Activated CD4-positive, alpha-beta T cell treated with anti-CD3 and anti-CD28 coated beads for 36 hours (primary cell): ENCODE data around the gene GATA6. TPM values are rescaled to one million over a fixed set of nuclear protein-coding genes. Genes with fewer than 3 reads are reported as not detected.

Experiments used
- ATAC-seq: fragments of 200-7000 bp; cut with Tn5 transposase; one replicate; pipeline ENCODE4 v1.10.0; 2021; ENCODE audit warnings: mild to moderate bottlenecking, moderate library complexity
- CTCF ChIA-PET: fragments of 350-600 bp; sonication (Branson Sonifier 250); formaldehyde crosslinking; loops from one replicate; lab custom pipeline; 2021; ENCODE audit warnings: antibody characterized with exemption; lab: Charles Lee
- POLR2A ChIA-PET: fragments of 350-600 bp; sonication (Branson Sonifier 250); formaldehyde crosslinking; loops from one replicate; lab custom pipeline; 2021; ENCODE audit warnings: antibody characterized with exemption, inconsistent platforms; lab: Charles Lee
- DNase-seq: peaks from one replicate; pipeline ENCODE4 v3.0.0-alpha.2; 2020
- H3K27ac Mint-ChIP-seq: one replicate; pipeline ENCODE4 v1.8.0; 2021; ENCODE audit warnings: mixed read lengths
- H3K27me3 Mint-ChIP-seq: one replicate; pipeline ENCODE4 v1.8.0; 2021; ENCODE audit warnings: mixed read lengths
- H3K36me3 Mint-ChIP-seq: one replicate; pipeline ENCODE4 v1.8.0; 2021; ENCODE audit warnings: low read depth, mixed read lengths
- H3K4me1 Mint-ChIP-seq: one replicate; pipeline ENCODE4 v1.8.0; 2021; ENCODE audit warnings: mixed read lengths
- H3K4me3 Mint-ChIP-seq: one replicate; pipeline ENCODE4 v1.8.0; 2021; ENCODE audit warnings: mild to moderate bottlenecking, moderate library complexity, mixed read lengths
- H3K9me3 Mint-ChIP-seq: one replicate; pipeline ENCODE4 v1.8.0; 2021; ENCODE audit warnings: low read depth, mixed read lengths
- intact Hi-C, 2 experiments: fragments of 100-400 bp; cut with DNase I in 1 of 2; cut with micrococcal nuclease in 1 of 2; formaldehyde crosslinking; loops; one replicate each; pipeline versions ENCODE4 v1.14.2 to v1.15.1; 2022 to 2024; cut with DNase I, micrococcal nuclease
- total RNA-seq, 2 experiments: library from RNA; stranded (reverse); gene quantifications; one replicate each; pipeline ENCODE4 v1.2.3, GENCODE V29; 2021

GATA6 gene
- total RNA-seq, 2 experiments from 2014 or later = not detected

DNA sequence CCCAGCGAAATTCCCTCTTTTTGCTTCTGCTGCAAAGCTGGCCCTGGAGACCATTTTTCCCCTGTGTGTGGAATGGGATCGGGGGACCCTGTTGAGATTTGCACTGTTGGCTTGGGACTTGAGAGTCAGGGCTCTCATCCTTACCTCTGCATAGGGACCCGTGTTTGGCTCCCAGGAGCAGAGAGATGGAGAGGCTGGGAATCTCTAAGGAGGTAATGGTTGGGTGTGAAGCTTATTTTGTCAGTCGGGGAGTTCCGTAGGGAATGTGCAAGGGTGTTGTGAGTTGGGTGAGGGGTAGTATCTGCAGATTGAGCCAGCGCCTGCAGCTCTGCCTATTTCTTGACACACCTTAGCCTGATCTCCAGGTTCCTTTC is 4.5 kb downstream of the GATA6 start:
- ATAC-seq (no peak), DNase-seq (no peak)
- H3K27ac Mint-ChIP-seq = no peak overlapping the region
- H3K9me3 Mint-ChIP-seq = no peaks in the 10 kb centered on the region
- peaks cover 10% of the 10 kb centered on the region for H3K4me1 Mint-ChIP-seq
- intact Hi-C loops = loop anchor here in 1 of 2 experiments (10.0 kb wide), 1 partner anchor 171 kb away; no protein-coding TSS in a partner anchor
- H3K36me3 Mint-ChIP-seq = no peaks in the 10 kb centered on the region
- H3K27me3 Mint-ChIP-seq = peaks cover 53% of the 10 kb centered on the region
- ChIA-PET POLR2A (no interaction called here), CTCF (interaction anchor here (0.6 kb wide), 1 partner anchor 933 kb away, joined by 4 read pairs; no protein-coding TSS in a partner anchor)
- H3K4me3 Mint-ChIP-seq = no peak overlapping the region

GRCh38 chr18:22174341-22175145 is 5.2 kb downstream of the GATA6 start:
- CTCF ChIA-PET = no interaction called here
- Mint-ChIP-seq H3K9me3 (no peaks in the 10 kb centered on the region), H3K4me1 (peaks cover 8% of the 10 kb centered on the region)

DNA sequence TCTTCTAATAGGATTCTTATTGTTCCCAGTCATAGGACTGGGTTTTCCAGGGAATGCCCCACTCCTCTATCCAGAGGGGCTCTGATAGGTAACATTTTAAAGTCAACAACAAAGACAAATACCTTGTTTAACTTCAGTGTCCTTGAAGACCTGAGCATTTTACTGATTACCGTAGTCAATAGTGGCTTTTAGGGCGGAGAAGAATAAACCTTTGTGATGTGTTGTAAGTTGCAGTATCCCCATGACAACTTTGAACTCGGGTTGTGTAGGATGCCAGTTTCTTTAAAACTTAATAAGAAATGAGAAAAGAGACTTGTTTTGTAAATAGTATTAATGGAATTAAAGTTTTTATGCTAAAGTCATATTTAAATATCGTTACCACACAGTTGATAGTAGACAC is 6.0 kb downstream of the GATA6 start:
- Mint-ChIP-seq H3K9me3 (no peaks in the 10 kb centered on the region), H3K36me3 (no peaks in the 10 kb centered on the region), H3K27me3 (peaks cover 45% of the 10 kb centered on the region), H3K4me3 (no peak overlapping the region), H3K27ac (no peak overlapping the region), H3K4me1 (peaks cover 5% of the 10 kb centered on the region)
- no peak for ATAC-seq
- no peak for DNase-seq
- intact Hi-C loops = loop anchor here in 1 of 2 experiments (10.0 kb wide), 1 partner anchor 169 kb away; no protein-coding TSS in a partner anchor
- CTCF ChIA-PET = no interaction called here
- POLR2A ChIA-PET = no interaction called here

More at GRCh38 chr18:22174341-22175145, 5.2 kb downstream of the GATA6 start:
- DNase-seq = no peak
- no peaks in the 10 kb centered on the region for H3K36me3 Mint-ChIP-seq
- no peak overlapping the region for H3K4me3 Mint-ChIP-seq
- no peak for ATAC-seq
- H3K27ac Mint-ChIP-seq = no peak overlapping the region
- intact Hi-C loops = loop anchor here in 1 of 2 experiments (10.0 kb wide), 1 partner anchor 170 kb away; no protein-coding TSS in a partner anchor
- POLR2A ChIA-PET = no interaction called here
- peaks cover 49% of the 10 kb centered on the region for H3K27me3 Mint-ChIP-seq

DNA sequence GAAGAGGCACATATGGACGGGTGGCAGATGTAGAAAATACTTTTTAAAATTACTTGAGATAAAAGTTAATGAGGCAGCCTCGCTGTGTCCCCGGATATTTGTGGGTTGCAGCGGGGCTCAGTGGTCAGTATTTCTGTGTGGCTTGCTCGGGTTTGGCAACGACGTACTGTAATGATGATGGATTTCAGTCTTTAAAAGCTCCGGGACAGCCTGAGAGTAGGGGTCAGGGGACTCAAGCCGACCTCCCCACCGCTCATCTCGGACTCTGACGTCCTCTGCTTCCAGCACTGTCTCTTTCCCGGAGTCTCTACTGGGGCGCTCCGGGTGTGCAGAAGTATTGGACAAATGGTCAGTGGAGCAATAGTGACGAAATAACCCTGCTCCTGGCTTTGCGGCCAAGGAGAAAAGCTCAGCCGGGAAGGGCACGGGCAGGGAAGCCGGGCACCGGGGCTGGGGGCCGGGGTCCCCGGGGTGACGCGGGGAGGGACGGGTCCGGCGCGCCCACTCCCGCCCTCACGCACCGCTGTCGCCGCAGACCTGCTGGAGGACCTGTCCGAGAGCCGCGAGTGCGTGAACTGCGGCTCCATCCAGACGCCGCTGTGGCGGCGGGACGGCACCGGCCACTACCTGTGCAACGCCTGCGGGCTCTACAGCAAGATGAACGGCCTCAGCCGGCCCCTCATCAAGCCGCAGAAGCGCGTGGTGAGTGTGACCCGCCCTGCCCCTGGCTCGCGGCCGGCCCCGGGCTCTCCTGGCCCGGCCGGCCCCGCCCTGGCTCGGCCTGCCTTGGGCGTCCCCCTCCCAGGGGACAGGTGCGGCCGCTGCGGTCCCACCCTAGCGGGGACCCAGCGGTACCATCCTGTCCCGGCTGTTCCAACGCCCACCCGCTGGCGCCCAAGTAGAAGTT is 7.3 kb downstream of the GATA6 start:
- DNase-seq (no peak), ATAC-seq (no peak)
- intact Hi-C loops = loop anchor here (1.0 to 10.0 kb wide), 2 partner anchors 12 to 168 kb away; no protein-coding TSS in a partner anchor
- Mint-ChIP-seq H3K9me3 (no peaks in the 10 kb centered on the region), H3K36me3 (no peaks in the 10 kb centered on the region), H3K27me3 (peaks cover 39% of the 10 kb centered on the region), H3K4me3 (no peak overlapping the region), H3K4me1 (no peaks in the 10 kb centered on the region), H3K27ac (no peak overlapping the region)
- ChIA-PET CTCF (no interaction called here), POLR2A (no interaction called here)

GRCh38 chr18:22177327-22177871 is 8.0 kb downstream of the GATA6 start:
- H3K4me1 Mint-ChIP-seq = no peaks in the 10 kb centered on the region
- no peaks in the 10 kb centered on the region for H3K9me3 Mint-ChIP-seq
- DNase-seq (no peak), ATAC-seq (no peak)
- H3K36me3 Mint-ChIP-seq = no peaks in the 10 kb centered on the region
- ChIA-PET CTCF (no interaction called here), POLR2A (no interaction called here)
- peaks cover 37% of the 10 kb centered on the region for H3K27me3 Mint-ChIP-seq
- H3K27ac Mint-ChIP-seq = no peak overlapping the region
- no peak overlapping the region for H3K4me3 Mint-ChIP-seq
- intact Hi-C loops = loop anchor here in 1 of 2 experiments (10.0 kb wide), 1 partner anchor 167 kb away; no protein-coding TSS in a partner anchor

DNA sequence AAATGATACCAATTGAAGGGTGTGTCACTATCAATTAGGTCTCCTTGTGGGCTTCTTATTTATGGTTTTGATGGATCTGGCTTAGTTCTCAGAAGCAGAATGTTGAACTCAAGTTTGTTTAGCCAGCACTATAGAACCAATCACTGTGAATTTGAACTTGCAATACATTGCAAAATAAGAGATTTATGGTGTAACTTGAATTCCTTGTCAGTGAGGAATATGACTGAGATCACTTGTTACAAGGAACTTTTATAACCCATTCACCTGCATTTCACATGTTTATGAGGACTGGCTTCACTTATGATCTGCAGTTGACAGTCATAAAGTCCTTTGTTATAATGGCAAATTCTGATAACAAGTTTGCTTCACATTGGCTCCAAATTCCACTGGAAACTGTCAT is 9.8 kb downstream of the GATA6 start:
- POLR2A ChIA-PET = no interaction called here
- ATAC-seq (no peak), DNase-seq (no peak)
- peaks cover 21% of the 10 kb centered on the region for H3K27me3 Mint-ChIP-seq
- no peaks in the 10 kb centered on the region for H3K4me1 Mint-ChIP-seq
- CTCF ChIA-PET = no interaction called here
- intact Hi-C loops = loop anchor here in 1 of 2 experiments (10.0 kb wide), 1 partner anchor 166 kb away; no protein-coding TSS in a partner anchor
- H3K27ac Mint-ChIP-seq = no peak overlapping the region
- H3K36me3 Mint-ChIP-seq = no peaks in the 10 kb centered on the region
- no peaks in the 10 kb centered on the region for H3K9me3 Mint-ChIP-seq
- H3K4me3 Mint-ChIP-seq = no peak overlapping the region

DNA sequence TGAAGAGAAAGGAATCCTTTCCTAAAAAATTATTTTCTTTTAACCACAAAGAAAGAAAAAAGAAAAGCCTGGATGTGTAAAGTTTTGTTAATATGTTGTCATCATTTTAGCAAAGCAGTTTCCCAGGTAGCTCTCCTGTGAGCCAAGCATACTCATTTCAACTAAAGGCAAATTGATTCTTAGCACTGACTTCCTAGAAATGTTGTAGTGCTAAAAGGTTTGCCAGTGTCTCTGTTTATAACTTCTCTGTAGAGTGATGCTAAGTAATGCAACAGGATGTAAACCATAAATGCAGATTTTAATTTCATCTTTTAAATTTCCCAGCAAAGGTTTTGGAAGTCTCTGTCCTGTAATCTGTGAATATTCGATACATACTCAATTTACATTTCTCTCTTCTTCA is 10.2 kb downstream of the GATA6 start:
- POLR2A ChIA-PET = no interaction called here
- no peak overlapping the region for H3K4me3 Mint-ChIP-seq
- no peaks in the 10 kb centered on the region for H3K9me3 Mint-ChIP-seq
- no peak overlapping the region for H3K27ac Mint-ChIP-seq
- no peaks in the 10 kb centered on the region for H3K36me3 Mint-ChIP-seq
- ATAC-seq (no peak), DNase-seq (no peak)
- H3K4me1 Mint-ChIP-seq = no peaks in the 10 kb centered on the region
- intact Hi-C loops = loop anchor here in 1 of 2 experiments (10.0 kb wide), 2 partner anchors 65 to 165 kb away; no protein-coding TSS in a partner anchor
- CTCF ChIA-PET = no interaction called here
- peaks cover 20% of the 10 kb centered on the region for H3K27me3 Mint-ChIP-seq

- Mint-ChIP-seq H3K9me3 (no peaks in the 10 kb centered on the region), H3K36me3 (no peaks in the 10 kb centered on the region), H3K27ac (no peak overlapping the region), H3K27me3 (peaks cover 14% of the 10 kb centered on the region), H3K4me1 (no peaks in the 10 kb centered on the region), H3K4me3 (no peak overlapping the region)
- ChIA-PET POLR2A (no interaction called here), CTCF (no interaction called here)
- DNase-seq = no peak
- ATAC-seq = no peak
- intact Hi-C loops = loop anchor here in 1 of 2 experiments (10.0 kb wide), 1 partner anchor 64 kb away; no protein-coding TSS in a partner anchor
These were observed 11.3 kb downstream of the GATA6 start for GRCh38 chr18:22180722-22181121.

- CTCF ChIA-PET = no interaction called here
- H3K9me3 Mint-ChIP-seq = no peaks in the 10 kb centered on the region
- peaks cover 2% of the 10 kb centered on the region for H3K27me3 Mint-ChIP-seq
- H3K4me3 Mint-ChIP-seq = no peak overlapping the region
- POLR2A ChIA-PET = no interaction called here
- intact Hi-C loops = loop anchor here in 1 of 2 experiments (10.0 kb wide), 1 partner anchor 62 kb away; no protein-coding TSS in a partner anchor
- DNase-seq (no peak), ATAC-seq (no peak)
- H3K4me1 Mint-ChIP-seq = no peaks in the 10 kb centered on the region
- H3K27ac Mint-ChIP-seq = no peak overlapping the region
- H3K36me3 Mint-ChIP-seq = no peaks in the 10 kb centered on the region
These were observed 13.7 kb downstream of the GATA6 start for GRCh38 chr18:22182884-22183697.

- CTCF ChIA-PET = no interaction called here
- Mint-ChIP-seq H3K4me1 (no peaks in the 10 kb centered on the region), H3K4me3 (no peak overlapping the region), H3K27me3 (no peaks in the 10 kb centered on the region), H3K9me3 (no peaks in the 10 kb centered on the region), H3K36me3 (no peaks in the 10 kb centered on the region), H3K27ac (no peak overlapping the region)
- POLR2A ChIA-PET = no interaction called here
- DNase-seq = no peak
- intact Hi-C loops = loop anchor here in 1 of 2 experiments (10.0 kb wide), 1 partner anchor 61 kb away; no protein-coding TSS in a partner anchor
- no peak for ATAC-seq
These were observed 14.3 kb downstream of the GATA6 start for GRCh38 chr18:22183698-22184170.
